Measurements from ENCODE around the gene THRB. TPM values are rescaled to one million over a fixed set of nuclear protein-coding genes. Genes with fewer than 3 reads are reported as not detected.
A peak's percentile ranks its signal among the peaks of the same experiment; 100 is the strongest.

THRB gene
- total RNA-seq (2014; rRNA removed; shearing (Covaris generic)): 0.69 and 1.3 TPM in 2 replicates
- polyA plus RNA-seq (2015; cell fraction: cytosol; rRNA removed): 0.10 TPM in 2 replicates
- 0.02 and 0.16 TPM in 2 replicates for polyA plus RNA-seq (2015; cell fraction: nucleus; rRNA removed)

DNA sequence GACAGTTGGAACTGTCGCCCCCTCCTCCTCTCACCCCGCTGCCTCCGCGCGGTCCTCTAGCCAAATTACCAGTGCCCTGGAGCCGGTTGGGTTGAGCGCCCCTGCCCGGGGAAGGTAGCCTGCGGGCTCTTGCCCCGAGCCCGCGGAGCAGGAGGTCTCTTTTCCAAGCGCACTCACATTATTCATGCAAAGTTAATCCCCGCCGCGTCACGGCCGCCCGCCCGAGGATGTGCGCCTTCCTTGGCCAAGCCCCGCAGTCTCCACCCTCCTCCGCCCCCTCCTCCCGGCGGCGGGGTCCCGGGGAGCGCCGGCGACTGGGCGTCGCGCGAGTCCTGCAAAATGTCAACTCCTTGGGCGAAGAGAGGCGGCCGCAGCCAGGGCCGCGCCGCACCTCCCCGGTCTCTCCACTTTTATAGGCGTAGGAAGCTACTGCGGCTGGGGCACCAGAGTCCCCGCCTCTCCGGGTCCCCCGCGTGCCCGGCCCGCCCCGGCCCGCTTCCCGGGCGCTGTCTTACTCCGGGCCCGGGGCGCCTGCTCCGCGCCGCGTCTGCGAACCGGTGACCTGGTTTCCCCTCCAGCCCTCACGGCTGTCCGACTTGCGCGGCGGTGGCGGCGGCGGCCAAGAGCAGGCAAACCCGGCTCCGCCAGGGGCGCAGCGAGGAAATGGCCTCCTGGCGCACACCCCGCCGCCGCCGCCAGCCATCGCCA lies at the start of gene THRB:
Gene THRB, minus strand, starts transcription at position 233 of the 708 bp plus-strand sequence.
- peak; percentile 46 for DNase-seq (ENCODE audit: low read depth)

DNA sequence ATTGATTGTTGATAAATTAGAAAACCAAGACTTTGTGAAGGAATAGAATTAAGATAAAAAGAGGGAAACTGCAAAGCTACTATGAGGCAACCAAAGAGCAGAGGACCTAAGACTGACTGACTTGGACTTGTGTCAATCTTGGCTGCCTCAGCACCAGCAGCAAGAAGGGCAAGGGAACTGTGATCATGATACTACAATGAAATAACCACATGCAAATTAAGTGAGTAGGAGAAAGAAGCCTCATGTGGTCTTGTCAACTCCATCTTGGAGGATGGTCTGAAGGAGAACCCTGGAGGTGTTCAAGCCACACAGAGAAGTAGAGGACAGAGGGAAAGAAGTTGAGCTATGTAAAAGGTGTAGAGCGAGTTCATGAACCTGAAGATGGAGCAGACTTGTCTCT lies 47.3 kb upstream of the THRB start:
- no peak for DNase-seq (ENCODE audit: low read depth)

DNA sequence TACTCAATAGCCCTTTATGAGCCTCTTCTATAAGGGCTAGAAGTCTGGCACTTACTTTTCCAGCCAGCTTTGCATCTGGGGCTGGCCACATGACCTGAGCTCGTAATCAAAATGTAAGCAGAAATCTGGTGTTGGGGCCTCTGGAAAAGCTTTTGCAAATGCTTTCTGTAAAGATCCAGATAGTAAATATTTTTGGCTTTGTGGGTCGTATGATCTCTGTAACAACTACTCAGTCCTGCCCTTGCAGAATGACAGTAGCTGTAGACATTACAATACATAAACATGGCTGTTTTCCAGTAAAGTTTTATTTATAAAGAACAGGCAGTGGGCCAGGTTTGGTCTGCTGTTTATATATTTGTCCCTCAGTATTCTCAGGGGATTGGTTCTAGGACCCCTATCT lies 46.2 kb upstream of the THRB start:
- DNase-seq (ENCODE audit: low read depth): no peak

DNA sequence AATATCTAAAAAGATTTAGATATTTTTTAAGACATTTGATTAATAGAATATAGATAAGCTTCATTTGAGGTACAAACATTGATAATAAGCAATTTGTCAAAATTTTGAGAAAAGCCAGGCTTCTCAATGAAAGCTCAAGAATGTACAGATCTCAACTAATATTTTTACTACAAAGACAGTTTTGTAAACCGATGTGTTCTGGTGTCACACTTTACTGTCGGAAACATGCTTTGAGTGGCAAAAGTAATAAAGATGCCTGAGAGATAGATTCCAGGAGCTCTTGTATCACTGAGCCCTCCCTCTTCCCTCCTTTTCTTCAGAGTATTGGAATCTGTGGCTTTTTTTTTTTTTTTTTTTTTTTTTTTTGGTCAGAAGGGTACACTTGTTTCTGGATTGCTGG lies 45.0 kb upstream of the THRB start:
- DNase-seq (ENCODE audit: low read depth): no peak

DNA sequence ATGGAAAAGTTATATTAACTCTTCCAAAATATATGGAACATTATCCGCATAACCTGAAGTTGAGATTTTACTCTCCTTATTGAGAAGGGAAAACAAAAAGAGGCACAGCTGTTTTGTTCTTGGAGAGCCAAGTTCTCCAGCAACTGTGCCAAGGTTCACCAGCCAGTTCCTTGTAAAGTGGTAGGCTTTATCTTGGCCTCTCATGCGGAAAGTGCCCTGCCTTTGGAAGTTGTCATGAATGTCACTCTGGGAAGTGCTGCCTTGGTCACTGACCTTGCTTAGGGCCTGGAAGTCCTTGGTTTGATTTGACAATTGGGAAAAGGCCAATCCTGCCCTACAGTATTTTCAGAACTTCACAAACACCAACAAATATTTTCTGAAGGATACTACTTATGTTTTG lies 44.2 kb upstream of the THRB start:
- no peak for DNase-seq (ENCODE audit: low read depth)

DNA sequence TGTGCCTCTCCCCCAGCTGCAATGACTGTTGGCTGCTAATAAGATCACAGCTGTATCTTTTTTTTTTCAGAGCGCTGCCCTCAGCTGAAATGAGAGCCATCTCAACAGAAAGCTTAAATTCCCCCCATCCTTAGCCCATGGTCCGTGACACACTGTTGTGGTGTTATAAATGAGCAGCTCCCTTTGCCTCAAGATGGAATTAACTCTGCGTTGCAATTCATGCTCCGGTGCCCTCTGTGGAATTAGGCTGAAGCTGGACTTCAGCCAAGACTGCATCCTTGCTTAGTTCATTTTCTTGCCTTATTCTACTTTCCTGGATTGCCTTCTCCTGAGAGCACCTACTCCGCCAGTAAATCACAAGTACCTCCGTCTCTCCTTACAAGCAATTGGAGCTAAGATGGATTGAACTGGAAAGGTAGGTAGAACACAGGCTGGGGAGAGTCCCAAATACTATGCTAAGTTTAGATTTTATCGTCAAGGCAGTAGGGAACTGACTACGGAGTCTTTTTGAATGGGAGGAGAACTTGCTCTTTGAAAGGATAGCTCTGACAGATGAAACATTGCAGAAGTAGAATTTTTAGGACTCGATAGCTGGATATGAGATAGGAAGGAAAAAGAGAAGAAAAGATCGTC lies 39.0 kb upstream of the THRB start:
- no peak for DNase-seq (ENCODE audit: low read depth)

DNA sequence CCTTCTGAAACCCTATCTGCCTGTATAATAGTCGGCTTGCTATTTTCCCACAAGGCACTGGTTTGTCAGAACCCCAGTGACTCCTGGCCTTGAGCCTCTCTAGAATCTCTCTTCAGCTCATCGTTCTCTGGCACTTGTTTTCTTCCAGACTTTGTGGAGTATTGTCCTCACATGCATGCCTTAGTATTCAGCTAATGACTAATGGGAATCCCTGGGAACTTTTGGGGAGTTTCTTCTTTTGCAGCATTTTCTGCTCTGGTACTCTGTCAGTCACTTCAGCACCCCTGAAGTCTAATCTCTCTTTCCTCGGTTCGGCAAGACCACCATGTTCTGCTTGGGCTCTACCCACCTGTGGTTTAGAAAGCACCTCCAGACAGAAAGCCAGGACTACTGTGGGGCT lies 35.8 kb upstream of the THRB start:
- no peak for DNase-seq (ENCODE audit: low read depth)

DNA sequence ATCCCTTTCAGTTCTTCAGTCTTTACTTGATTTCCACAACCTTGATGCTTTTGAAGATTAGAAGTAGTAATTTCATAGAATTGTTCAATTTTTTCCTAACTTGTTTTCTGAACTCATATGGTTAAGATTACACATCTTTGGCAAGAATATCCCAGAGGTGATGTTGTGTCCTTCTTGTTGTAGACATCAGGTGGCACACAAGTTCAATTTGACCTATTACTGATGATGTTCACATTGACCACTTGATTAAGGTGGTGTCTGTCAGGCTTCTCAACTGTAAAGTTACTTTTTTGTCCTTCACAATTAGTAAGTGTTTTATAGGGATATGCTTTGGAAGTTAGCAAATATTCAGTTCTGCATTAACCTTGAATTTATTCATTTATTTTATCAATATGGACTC lies 34.6 kb upstream of the THRB start:
- no peak for DNase-seq (ENCODE audit: low read depth)

DNA sequence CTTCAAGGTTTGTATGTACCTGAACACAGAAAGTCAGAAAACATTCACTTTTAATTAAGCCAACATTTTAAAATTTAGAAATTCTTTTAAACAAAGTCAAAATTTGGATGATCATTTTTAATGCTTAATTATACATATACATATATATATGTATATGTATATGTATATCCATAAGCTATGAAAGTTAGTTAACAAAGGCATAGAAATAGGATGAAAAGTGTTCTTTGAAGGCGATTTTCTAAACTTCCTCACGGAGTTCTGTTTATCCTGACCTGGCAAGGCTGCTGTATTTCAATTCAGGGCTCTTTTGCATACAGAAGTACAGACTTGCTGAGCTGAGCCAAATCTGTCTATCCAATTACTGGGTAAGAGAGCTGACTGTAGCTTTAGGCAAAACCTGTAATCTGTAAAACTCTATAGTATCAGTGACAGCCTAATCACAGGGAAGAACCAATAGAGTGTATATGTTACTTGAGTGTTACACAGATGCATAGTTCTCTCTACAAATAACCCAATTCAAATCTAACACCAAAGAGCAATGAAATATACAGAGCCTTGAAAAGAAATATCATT lies 32.1 kb upstream of the THRB start:
- DNase-seq (ENCODE audit: low read depth): no peak

DNA sequence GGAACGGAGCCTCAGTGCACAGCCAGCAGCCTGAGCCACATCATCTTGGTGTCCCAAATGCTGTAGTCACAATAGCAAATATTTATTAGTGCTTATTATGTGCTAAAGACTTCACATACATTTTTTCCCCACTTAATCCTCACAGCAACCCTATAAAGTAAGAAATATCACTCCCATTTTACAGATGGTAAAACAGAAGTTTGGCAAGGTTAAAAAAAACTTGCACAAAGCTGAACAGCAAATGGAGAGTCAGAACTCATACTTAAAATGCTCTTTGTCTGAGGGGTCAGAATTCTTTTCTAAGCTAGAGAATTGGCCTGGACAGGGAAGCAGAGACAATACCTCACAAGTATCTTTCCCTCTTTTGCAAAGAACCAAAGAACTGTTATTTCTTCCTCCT lies 30.9 kb upstream of the THRB start:
- DNase-seq (ENCODE audit: low read depth): no peak

DNA sequence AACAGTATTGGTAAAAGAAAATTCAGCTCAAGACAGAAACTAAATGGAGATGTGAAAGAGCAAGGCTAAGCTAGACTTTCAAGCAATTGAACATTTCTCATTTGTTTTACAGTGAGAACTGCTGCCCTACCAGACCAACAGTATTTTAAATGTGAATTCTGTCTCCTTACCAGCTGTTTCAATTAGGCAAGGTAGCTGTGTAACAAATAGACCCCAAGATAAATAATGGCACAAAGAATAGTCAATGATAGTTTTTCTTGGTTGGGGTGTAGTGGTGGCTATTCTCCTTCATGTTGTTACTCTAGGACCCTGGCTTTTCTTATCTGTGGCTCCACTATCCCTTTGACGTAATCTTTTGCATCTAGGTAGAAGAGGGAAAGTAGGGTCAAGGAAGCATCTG lies 30.4 kb upstream of the THRB start:
- no peak for DNase-seq (ENCODE audit: low read depth)

DNA sequence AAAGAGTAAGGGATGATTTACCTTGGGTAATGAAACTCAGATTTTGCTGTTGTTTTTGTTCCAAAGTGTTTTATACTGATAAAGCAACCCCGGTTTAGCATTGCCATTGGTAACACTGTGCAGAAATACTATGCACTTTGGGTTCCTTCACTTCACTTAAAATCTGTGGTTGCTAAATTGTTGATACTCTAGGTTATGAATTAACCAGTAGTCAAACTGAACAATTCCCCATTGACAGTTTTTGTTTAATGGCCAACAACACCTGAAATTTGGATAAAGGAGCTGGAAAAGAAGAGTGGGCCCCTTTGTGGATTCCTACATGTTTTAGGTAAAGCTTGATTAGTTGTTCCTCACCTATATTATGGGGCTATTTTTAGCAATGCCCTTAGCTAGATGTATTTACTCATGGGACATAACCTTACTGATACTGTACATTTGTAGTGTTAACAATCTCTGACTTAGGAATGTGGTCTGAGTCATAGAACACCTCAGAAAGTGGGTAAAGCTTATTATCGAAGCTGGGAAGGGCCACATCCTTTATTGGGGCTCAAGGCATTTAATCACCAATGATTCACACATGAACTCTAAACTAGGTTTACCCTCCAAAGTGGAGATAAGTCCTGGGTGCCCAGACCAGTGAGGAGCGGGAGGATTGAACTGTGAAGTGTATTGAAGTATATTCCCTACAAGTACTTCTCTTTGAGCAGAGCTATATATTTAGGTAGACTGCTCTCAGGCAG lies 29.5 kb upstream of the THRB start:
- DNase-seq (ENCODE audit: low read depth): peak; percentile 69

DNA sequence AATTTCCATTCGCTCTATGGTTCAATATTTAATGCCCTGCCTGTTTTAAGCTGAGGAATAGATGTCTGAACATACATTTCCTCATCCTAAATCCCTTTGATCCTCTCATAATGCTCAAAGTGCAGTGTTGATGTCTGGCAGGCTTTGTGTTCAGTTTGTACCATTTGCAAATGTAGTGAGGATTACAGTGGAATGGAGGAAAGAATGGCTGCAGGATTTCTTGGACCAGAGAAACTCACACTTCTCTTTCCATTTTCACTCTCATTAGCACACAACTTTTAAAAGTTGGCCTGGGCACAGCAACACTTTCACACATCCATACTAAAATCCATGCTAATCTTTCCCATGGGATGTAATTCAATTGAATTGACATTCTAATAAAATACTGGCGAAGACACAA lies 28.6 kb upstream of the THRB start:
- DNase-seq (ENCODE audit: low read depth): no peak

DNA sequence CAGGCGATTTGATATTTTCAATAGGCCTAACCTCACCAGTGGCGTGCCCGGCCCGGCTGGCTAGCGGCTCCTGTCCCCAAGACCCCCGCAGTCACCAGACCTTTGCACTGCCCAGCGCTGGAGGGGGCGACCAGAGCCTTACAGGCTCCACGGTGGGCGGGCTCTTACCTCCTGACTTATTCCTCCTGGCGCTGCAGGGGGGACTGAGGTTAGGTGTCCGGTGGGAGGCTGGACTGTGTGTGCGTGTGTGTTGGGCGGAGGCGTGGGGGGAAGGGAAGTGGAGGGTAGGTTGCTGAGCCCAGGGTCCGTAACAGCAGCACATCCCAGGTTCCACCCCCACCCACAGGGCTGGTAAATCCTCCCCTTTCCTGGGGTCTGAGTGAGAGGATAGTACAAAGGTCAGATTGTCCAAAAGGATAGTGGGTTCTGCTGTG lies 27.5 kb upstream of the THRB start:
- no peak for DNase-seq (ENCODE audit: low read depth)

DNA sequence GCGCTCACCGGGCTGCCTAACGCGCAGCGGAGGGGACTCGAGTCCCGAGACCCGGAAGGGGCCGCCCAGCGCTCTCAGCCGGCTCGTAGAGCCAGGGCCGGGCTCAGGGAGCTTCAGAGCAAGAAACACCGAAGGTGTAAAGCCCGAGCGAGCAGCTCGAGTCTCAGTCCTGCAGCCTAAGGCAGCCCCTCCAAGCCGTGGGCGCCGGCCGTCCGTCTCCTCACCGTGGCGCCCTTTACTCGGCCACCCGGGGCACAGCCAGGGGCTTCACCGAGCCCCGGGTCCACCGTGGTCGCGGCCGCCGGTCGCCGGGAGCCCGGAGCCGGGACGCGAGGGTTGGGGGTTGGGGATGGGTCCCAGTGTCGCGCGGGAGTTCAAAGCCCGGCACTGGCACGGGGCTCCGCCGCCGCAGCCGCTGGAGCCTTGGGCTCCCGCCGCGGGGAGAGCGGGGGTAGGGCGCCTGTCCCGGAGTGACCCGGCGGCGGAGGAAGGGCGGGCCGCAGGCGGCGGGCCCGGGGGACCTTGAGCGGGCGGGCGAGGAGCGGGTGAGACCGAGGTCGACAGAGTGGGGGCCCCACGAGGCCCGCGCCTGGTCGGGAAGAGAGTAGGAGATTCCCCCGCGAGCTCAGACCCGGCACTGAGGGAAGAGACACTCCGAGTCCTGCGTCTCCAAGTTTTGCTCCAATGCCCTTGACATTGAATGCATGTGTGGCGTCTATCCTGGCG lies 26.9 kb upstream of the THRB start:
- DNase-seq (ENCODE audit: low read depth): peak; percentile 21

DNA sequence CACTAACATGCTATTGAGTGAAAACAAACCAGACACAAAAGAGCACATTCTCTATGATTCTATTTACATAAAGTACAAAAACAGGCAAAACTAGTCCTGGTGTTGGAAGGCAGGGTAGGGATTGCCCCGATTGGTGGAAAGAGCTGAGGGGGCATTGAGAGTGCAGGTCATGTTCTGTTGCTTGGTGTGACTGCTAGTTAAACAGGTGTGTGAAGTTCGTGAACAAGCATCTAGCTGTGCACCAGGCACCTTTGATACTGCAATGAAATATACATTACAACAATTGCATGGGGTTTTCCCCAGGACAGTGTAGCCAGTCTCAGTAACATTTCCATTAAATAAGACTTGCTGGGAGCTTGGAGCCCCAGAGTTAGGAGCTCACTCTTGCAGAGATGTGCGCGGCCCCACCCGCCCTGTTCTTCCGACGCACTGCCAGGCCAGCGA lies 26.3 kb upstream of the THRB start:
- DNase-seq (ENCODE audit: low read depth): no peak

DNA sequence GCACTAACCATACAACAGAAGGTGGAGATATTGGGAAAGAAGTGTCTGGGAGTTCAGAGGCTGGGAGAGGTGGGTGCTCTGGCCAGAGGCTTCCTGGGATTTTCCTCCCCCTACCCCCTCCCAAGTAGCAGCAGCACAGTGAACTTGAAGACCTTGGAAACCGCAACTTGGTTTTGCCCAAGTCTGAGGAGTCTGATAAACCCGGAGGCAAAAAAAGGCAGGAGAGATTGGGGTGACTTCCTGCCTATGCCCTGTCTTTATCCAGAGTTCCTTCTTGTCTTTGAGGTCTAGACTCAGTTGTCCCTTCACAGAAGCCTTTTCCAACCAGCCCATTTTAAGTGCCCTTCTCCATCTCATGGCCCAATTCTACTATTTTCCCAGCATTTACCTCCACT lies 25.4 kb upstream of the THRB start:
- no peak for DNase-seq (ENCODE audit: low read depth)

DNA sequence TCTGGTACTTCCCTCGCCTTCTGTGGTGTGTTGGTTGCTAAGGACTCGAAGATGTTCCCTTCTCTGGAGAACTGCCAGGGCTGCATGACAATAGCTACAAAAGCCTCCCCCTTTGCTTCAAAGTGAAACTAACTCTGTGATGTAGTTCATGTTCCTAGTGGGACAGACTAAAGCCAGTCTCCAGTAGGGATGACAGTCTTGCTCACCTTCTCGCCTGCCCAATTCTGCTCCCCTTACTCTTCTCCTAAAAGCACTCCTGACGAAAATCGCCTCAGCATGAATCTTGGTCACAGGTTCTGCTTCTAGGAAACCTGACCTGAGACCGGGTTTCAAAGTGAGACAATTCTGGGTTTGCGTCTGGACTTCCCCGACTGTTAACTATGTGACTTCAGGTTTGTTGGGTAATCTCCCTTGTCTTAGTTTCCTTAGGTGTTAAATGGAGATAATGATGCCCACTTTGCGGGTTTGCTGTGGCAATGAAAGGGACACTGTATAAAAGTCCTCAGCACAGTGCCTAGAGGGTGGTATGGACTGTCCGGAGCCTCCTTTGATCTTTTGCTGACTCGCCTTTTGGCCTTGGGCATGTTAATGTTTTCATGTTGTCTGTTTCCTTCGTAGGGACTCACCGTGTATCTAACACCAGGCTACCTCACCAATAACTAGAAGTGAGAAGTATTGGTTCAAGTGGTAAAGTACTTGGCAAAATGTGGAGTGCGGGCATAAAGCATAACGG lies 24.9 kb upstream of the THRB start:
- peak; percentile 12 for DNase-seq (ENCODE audit: low read depth)

DNA sequence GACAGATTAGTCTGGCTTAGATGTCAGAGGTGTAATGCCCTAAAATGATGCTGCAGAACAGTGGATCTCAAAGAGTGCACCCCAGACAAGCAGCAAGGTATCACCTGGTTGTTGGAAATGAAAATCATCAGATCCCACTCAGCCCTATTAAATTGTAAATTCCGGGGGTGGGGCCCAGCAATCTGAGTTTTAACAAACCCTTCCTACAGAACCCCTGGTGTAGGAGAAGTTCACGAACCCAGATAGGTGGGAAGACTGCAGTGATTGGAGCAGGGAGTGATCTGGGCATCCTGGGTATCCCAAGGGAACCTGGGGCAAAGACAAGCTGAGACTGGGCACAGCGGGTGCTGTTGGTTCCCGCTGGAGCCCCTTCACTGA lies 24.3 kb upstream of the THRB start:
- DNase-seq (ENCODE audit: low read depth): no peak

DNA sequence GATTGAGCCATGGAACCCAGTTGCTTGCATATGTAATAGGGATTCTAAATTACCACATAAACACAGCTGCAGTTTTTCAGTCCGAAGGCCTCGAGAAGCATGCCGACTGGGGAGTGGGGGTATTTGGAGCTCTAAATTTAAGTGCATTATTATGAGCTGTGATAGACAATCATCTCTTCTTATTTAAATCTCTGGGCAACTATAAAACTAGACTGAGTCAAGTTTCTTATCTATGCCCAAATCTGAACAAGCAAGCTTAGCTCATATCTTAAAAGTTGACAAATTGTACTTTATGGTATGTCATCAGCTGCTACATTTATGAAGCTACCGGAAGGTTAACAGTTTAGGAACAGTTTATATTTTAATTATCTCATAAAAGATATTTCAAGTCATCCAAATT lies 19.5 kb upstream of the THRB start:
- no peak for DNase-seq (ENCODE audit: low read depth)

DNA sequence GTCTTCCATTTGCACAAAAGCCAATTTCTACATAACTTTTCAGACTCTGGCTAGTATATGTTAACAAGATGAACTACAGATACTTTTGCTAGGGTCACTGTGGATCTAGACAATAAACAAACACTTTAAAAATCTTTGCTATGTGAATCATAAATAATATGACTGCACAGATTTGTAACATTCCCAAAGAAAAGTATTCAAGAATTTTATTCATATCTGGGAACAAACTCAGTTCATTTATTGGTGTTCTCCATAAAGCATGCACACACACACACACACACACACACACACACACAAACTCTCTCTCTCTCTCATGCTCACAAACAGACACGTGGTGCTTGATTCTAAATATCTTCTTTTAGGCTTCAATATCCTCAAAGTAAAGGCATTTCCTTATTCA lies 18.8 kb upstream of the THRB start:
- no peak for DNase-seq (ENCODE audit: low read depth)
